ENCODE data around the gene EHMT2. TPM values are rescaled to one million over a fixed set of nuclear protein-coding genes. Genes with fewer than 3 reads are reported as not detected.
"Not testable (repeated sequence)": the region's sequence is repeated elsewhere in the genome, so short reads cannot be mapped to it uniquely, and the experiment has no call there.

The EHMT2 gene
- total and polyA plus RNA-seq, 2 donors (not counting 3 experiments of a cell fraction or from before 2014, with no cell fraction given) = 53.3 to 54.3 TPM

GRCh38 chr6:31842053-31842452 lies 55.4 kb downstream of the EHMT2 start:
- CTCF ChIA-PET = interaction anchor here (0.9 kb wide), 1 partner anchor 12 kb away, joined by 3 read pairs; no protein-coding TSS in a partner anchor
- H3K4me2 ChIP-seq (ENCODE audit: insufficient read depth, low read length) = no peak overlapping the region
- no peak for FAIRE-seq
- no peak overlapping the region for H3K4me3 ChIP-seq (replicated peaks in 1 of 3; ENCODE audit: insufficient read depth in 1 of 3, low read depth in 1 of 3, low read length in 3 of 3)
- no peak for DNase-seq (ENCODE audit: low read depth, low spot score)
- dilution Hi-C loops (cut with MboI; ENCODE audit: extremely low pct_ligation_motif_present, low sequenced_read_pairs) (no loop called here), intact Hi-C loops (cut with micrococcal nuclease) (no loop called here)
- H3K36me3 ChIP-seq (ENCODE audit: control insufficient read depth in 2 of 2, extremely low read depth in 1 of 2, insufficient read depth in 2 of 2, low read length in 2 of 2) = peaks cover 21 to 24% of the 10 kb centered on the region in 2 experiments
- no peak overlapping the region for H2AFZ ChIP-seq (ENCODE audit: low read depth, low read length)
- peaks cover 14% of the 10 kb centered on the region for H3K4me1 ChIP-seq (ENCODE audit: control insufficient read depth, extremely low read depth, insufficient read depth, low read length)
- no peaks in the 10 kb centered on the region for H3K27me3 ChIP-seq (ENCODE audit: control insufficient read depth in 2 of 2, insufficient read depth in 2 of 2, low read length in 2 of 2)
- TF ChIP-seq FOS (IDR thresholded peaks at IDR 0.05; ENCODE audit: borderline replicate concordance, insufficient read depth, low read length) = no peak
- H3K79me2 ChIP-seq (ENCODE audit: control insufficient read depth, insufficient read depth, low read length) = peaks cover 21% of the 10 kb centered on the region
- BruUV-seq (replicated peaks) = no TSS peak
- no peak overlapping the region for H3K27ac ChIP-seq (ENCODE audit: insufficient read depth, low read depth, low read length)
- no peaks in the 10 kb centered on the region for H3K9me3 ChIP-seq (replicated peaks; ENCODE audit: control insufficient read depth, insufficient read depth, low read length)
- no peak overlapping the region for H3K9ac ChIP-seq (replicated peaks; ENCODE audit: extremely low read depth, insufficient read depth, low read length)
- peaks cover 4% of the 10 kb centered on the region for H4K20me1 ChIP-seq (replicated peaks; ENCODE audit: control insufficient read depth, extremely low read depth, insufficient read depth, low read length)
- POLR2A ChIA-PET = no interaction called here
- H3K9me1 ChIP-seq (replicated peaks; ENCODE audit: control insufficient read depth, extremely low read depth, insufficient read depth, low read length) = no peaks in the 10 kb centered on the region

- H3K4me3 ChIP-seq (replicated peaks in 1 of 3; ENCODE audit: insufficient read depth in 1 of 3, low read depth in 1 of 3, low read length in 3 of 3); H3K27me3 ChIP-seq (ENCODE audit: control insufficient read depth in 2 of 2, insufficient read depth in 2 of 2, low read length in 2 of 2); H3K4me2 ChIP-seq (ENCODE audit: insufficient read depth, low read length); dilution Hi-C loops (cut with MboI; ENCODE audit: extremely low pct_ligation_motif_present, low sequenced_read_pairs); H3K9me3 ChIP-seq (replicated peaks; ENCODE audit: control insufficient read depth, insufficient read depth, low read length); H2AFZ ChIP-seq (ENCODE audit: low read depth, low read length); FAIRE-seq; H3K27ac ChIP-seq (ENCODE audit: insufficient read depth, low read depth, low read length); H3K9ac ChIP-seq (replicated peaks; ENCODE audit: extremely low read depth, insufficient read depth, low read length); H3K9me1 ChIP-seq (replicated peaks; ENCODE audit: control insufficient read depth, extremely low read depth, insufficient read depth, low read length); BruUV-seq (replicated peaks); H4K20me1 ChIP-seq (replicated peaks; ENCODE audit: control insufficient read depth, extremely low read depth, insufficient read depth, low read length); DNase-seq (ENCODE audit: low read depth, low spot score): not testable (repeated sequence)
- Histone ChIP-seq H3K36me3 (ENCODE audit: control insufficient read depth in 2 of 2, extremely low read depth in 1 of 2, insufficient read depth in 2 of 2, low read length in 2 of 2) (peaks cover 21 to 27% of the 10 kb centered on the region in 2 experiments), H3K79me2 (ENCODE audit: control insufficient read depth, insufficient read depth, low read length) (peaks cover 44% of the 10 kb centered on the region), H3K4me1 (ENCODE audit: control insufficient read depth, extremely low read depth, insufficient read depth, low read length) (peaks cover 24% of the 10 kb centered on the region)
- CTCF ChIA-PET = interaction anchor here (1.0 kb wide), 1 partner anchor 70 kb away, joined by 3 read pairs; no protein-coding TSS in a partner anchor
- intact Hi-C loops (cut with micrococcal nuclease) = loop anchor here (10.0 kb wide), 1 partner anchor 115 kb away; the partner anchor contains the start of genes NELFE and SKIC2
- POLR2A ChIA-PET = interaction anchor here (1.2 to 1.9 kb wide), 2 partner anchors 12 to 24 kb away, joined by 3 to 5 read pairs; partner anchors contain the start of genes HSPA1B and NEU1
These were observed 57.7 kb downstream of the EHMT2 start for GRCh38 chr6:31839779-31840126.
